GM12864 (cell line): Measurements from ENCODE around the gene UBE2G1.

ENCODE experiments used
- DNase-seq: peaks from one replicate; pipeline ENCODE4 v3.0.0-alpha.2; 2011; ENCODE audit warnings: low read depth
- H3K4me3 ChIP-seq: 2 replicates; pipeline ENCODE4 v1.5.1; 2011; ENCODE audit warnings: mild to moderate bottlenecking, low read depth, low read length, control low read depth
- CTCF ChIP-seq: IDR thresholded peaks from 2 replicates; pipeline ENCODE4 v1.5.1; 2011; ENCODE audit warnings: low read depth, mild to moderate bottlenecking, moderate library complexity, low read length, control low read depth, inconsistent platforms; ENCODE audit errors: missing control alignments

Gene UBE2G1

GRCh38 chr17:4345581-4346252, 20.8 kb downstream of the UBE2G1 start:
- DNase-seq, result no peak
- H3K4me3 ChIP-seq, result no peak overlapping the region
- no peak for TF ChIP-seq CTCF

GRCh38 chr17:4344926-4345325, 21.5 kb downstream of the UBE2G1 start:
- TF ChIP-seq CTCF, result no peak
- H3K4me3 ChIP-seq, result no peak overlapping the region
- DNase-seq, result no peak

GRCh38 chr17:4342535-4342934, 23.9 kb downstream of the UBE2G1 start:
- no peak for TF ChIP-seq CTCF
- no peak overlapping the region for H3K4me3 ChIP-seq
- DNase-seq, result no peak

- no peak overlapping the region; the same call in 1 of the 2 replicates for H3K4me3 ChIP-seq
- no peak for DNase-seq
- no peak for TF ChIP-seq CTCF
Observed at GRCh38 chr17:4341616-4341977, 24.9 kb downstream of the UBE2G1 start.

- no peak overlapping the region; the same call in 1 of the 2 replicates for H3K4me3 ChIP-seq
- TF ChIP-seq CTCF, result no peak
- DNase-seq, result no peak
Observed at GRCh38 chr17:4340914-4341615, 25.4 kb downstream of the UBE2G1 start.

GRCh38 chr17:4334776-4335584, 31.5 kb downstream of the UBE2G1 start:
- no peak overlapping the region for H3K4me3 ChIP-seq
- DNase-seq, result no peak
- no peak for TF ChIP-seq CTCF
